GM19455 (cell line): ENCODE results near the gene KIR3DL3.
"Not testable (repeated sequence)": the region's sequence is repeated elsewhere in the genome, so short reads cannot be mapped to it uniquely, and the experiment has no call there.

Experiments used
- ATAC-seq: cut with Tn5 transposase; IDR thresholded peaks from one replicate; pipeline ENCODE4 v1.9.1; 2021; ENCODE audit not compliant: unreplicated experiment

Gene KIR3DL3

GRCh38 chr19:54724142-54724541, at the start of gene KIR3DL3:
KIR3DL3 (plus strand) TSS chr19:54724442; CDS start chr19:54724497, 55 bp downstream.
- ATAC-seq, result no peak

GRCh38 chr19:54676210-54676834, 47.9 kb upstream of the KIR3DL3 start:
- ATAC-seq, result not testable (repeated sequence)

- no peak for ATAC-seq
These were observed 47.0 kb upstream of the KIR3DL3 start for GRCh38 chr19:54677217-54677616.

DNA sequence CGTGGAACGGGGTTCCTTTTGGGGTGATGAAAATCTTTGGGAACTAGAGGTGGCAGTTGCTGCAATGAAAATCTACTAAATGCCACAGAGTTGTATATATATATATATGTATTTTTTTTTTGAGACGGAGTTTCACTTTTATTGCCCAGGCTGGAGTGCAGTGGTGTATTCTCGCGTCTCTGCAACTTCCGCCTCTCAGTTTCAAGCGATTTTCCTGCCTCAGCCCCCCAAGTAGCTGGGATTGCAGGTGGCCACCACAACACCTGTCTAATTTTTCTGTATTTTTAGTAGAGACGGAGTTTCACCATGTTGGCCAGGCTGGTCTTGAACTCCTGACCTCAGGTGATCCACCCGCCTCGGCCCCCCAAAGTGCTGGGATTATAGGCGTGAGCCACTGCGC, 42.6 kb upstream of the KIR3DL3 start:
- ATAC-seq, result not testable (repeated sequence)

GRCh38 chr19:54682306-54682856, 41.9 kb upstream of the KIR3DL3 start:
- no peak for ATAC-seq

DNA sequence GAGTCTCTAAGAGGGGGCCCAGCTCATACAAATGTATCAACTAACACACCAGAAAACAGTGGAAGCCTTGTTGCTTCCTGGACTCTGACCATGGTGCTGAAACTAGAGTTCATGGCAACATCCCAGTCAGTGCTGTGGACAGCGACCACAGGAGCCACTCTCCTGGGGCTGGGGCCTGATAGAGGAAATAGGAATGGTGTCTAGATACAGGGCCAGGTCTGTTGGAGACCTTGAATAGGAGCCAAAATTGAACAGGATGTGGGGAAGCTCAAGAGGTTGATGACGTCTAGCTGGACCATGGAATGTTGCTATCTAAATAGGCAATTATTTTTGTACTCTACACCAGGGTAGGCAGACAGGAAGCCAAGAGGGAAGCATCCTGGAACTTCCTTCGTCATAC, 39.7 kb upstream of the KIR3DL3 start:
- no peak for ATAC-seq

- ATAC-seq, result no peak
These were observed 32.5 kb upstream of the KIR3DL3 start for GRCh38 chr19:54691582-54692297.

DNA sequence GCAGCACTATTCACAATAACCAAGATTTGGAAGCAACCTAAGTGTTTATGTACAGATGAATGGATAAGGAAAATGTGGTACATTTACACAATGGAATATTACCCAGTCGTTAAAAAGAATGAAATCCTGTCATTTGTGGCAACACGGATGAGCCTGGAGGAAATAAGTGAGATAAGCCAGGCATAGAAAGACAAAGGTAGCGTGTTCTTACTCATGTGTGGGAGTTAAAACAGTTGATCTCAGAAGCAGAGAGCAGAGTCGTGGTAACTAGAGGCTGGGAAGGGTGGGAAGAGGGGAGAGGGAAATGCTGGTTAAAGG, 32.0 kb upstream of the KIR3DL3 start:
- no peak for ATAC-seq

- no peak for ATAC-seq
These were observed 29.6 kb upstream of the KIR3DL3 start for GRCh38 chr19:54694648-54695047.

- ATAC-seq, result no peak
These were observed 28.1 kb upstream of the KIR3DL3 start for GRCh38 chr19:54696117-54696548.

DNA sequence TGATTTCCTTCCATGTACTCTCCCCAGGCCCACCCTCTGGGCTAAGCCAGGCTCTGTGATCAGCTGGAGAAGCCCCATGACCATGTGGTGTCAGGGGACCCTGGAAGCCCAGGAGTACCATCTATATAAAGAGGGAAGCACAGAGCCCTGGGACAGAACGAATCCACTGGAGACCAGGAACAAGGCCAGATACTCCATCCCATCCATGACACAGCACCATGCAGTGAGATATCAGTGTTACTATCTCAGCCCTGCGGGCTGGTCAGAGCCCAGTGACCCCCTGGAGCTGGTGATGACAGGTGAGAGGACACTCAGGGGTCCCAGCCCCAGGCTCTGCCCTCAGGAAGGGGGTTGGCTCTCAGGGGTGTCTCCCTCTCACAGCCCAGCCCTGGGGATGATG, 27.5 kb upstream of the KIR3DL3 start:
- ATAC-seq, result no peak

DNA sequence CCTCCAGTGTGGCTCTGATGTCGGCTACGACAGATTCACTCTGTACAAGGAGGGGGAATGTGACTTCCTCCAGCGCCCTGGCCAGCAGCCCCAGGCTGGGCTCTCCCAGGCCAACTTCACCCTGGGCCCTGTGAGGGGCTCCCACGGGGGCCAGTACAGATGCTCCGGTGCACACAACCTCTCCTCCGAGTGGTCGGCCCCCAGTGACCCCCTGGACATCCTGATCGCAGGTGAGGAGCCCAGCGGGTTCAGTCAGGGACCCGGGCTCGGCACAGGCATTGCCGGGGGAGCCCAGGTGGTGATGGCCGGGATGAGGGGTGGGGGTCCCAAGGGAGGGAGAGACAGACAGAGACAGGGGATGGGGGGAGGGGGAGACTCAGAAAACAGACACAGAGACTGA, 26.5 kb upstream of the KIR3DL3 start:
- not testable (repeated sequence) for ATAC-seq

GRCh38 chr19:54704928-54705327, 19.3 kb upstream of the KIR3DL3 start:
- no peak for ATAC-seq

- ATAC-seq, result no peak
These were observed 16.3 kb upstream of the KIR3DL3 start for GRCh38 chr19:54707962-54708361.

DNA sequence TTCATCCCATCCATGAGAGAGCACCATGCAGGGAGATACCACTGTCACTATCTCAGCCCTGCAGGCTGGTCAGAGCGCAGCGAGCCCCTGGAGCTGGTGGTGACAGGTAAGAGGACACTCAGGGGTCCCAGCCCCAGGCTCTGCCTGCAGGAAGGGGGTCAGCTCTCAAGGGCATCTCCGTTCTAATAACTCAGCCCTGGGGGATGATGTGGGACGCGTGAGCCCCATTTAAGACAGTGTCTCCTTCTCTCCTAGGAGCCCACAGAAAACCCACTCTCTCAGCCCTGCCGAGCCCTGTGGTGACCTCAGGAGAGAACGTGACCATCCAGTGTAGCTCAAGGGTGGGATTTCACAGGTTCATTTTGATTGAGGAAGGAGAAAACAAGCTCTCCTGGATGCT, 15.5 kb upstream of the KIR3DL3 start:
- no peak for ATAC-seq

DNA sequence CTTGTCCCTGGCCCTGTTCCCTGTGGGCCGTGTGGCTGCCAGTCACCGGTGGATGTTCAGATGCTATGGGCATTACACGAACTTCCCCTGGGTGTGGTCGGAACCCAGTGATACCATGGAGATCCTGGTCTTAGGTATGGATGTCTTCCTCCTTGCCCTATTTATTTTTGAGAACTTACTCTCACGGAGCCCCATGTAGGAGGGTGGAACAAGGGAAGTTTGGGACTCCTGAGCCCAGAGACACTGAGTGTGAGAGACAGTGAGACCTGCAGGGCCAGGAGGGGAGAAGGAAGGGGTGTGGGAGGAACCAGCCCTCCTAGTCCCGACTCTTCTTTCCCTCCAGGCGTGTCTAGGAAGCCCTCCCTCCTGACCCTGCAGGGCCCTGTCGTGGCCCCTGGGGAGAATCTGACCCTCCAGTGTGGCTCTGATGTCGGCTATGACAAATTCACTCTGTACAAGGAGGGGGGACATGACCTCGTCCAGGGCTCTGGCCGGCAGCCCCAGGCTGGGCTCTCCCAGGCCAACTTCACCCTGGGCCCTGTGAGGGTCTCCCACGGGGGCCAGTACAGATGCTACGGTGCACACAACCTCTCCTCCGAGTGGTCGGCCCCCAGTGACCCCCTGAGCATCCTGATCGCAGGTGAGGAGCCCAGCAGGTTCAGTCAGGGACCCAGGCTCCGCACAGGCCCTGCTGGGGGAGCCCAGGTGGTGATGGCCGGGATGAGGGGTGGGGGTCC, 14.9 kb upstream of the KIR3DL3 start:
- ATAC-seq, result no peak

- ATAC-seq, result not testable (repeated sequence)
These were observed 14.3 kb upstream of the KIR3DL3 start for GRCh38 chr19:54709956-54710355.

GRCh38 chr19:54724644-54725043, 402 bp downstream of the KIR3DL3 start:
- no peak for ATAC-seq

DNA sequence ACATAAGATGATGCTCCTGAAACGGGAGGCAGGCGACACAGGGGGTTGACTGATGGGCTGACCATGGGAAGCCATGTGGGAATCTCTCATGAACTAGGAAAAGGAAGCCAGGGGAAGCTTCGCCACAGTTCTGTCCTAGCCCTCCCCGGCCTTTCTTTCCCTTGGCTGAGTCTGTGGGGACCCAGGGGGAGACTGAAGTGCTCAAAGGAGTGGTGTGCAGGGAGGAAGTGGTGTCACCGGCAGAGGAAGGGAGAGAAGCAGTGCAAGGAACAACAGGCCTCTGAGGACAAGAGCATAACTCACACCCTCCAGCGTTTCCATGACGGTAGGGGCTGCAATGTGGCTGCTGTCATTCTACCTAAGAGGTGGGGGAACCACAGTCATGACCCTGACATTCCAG, 1.1 kb downstream of the KIR3DL3 start:
- no peak for ATAC-seq

- no peak for ATAC-seq
These were observed 3.3 kb downstream of the KIR3DL3 start for GRCh38 chr19:54727562-54727961.

DNA sequence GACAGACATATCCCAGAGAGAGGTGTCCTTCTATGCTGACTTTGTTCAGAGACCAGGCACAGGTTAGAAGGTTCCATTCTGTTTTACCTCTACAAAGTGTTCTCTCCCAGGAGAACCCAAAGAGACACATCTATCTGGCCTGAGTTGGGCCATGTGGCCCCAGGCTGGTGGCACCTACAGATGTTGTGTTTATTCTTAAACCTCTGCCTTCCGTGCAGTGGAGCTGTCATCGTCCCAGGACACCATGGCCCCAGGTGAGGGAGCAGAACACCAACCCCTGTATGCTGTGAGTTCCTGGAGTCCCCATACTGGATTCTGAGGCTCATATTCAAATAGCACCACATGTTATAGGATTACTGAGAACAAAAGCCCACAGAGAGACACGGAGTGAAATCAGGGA, 3.9 kb downstream of the KIR3DL3 start:
- ATAC-seq, result no peak
